Activated CD4-positive, alpha-beta T cell treated with anti-CD3 and anti-CD28 coated beads, Interleukin-10, Interleukin-2, amounts not matched to agents 100 ng/mL and 50 ng/mL, durations not matched to agents 16 hours and 8 hours (primary cell): ENCODE results near the gene LLGL2.
"Not testable (repeated sequence)": the region's sequence is repeated elsewhere in the genome, so short reads cannot be mapped to it uniquely, and the experiment has no call there.

Experiments
- DNase-seq: peaks from one replicate; pipeline ENCODE4 v3.0.0-alpha.2; 2020

The LLGL2 gene

DNA sequence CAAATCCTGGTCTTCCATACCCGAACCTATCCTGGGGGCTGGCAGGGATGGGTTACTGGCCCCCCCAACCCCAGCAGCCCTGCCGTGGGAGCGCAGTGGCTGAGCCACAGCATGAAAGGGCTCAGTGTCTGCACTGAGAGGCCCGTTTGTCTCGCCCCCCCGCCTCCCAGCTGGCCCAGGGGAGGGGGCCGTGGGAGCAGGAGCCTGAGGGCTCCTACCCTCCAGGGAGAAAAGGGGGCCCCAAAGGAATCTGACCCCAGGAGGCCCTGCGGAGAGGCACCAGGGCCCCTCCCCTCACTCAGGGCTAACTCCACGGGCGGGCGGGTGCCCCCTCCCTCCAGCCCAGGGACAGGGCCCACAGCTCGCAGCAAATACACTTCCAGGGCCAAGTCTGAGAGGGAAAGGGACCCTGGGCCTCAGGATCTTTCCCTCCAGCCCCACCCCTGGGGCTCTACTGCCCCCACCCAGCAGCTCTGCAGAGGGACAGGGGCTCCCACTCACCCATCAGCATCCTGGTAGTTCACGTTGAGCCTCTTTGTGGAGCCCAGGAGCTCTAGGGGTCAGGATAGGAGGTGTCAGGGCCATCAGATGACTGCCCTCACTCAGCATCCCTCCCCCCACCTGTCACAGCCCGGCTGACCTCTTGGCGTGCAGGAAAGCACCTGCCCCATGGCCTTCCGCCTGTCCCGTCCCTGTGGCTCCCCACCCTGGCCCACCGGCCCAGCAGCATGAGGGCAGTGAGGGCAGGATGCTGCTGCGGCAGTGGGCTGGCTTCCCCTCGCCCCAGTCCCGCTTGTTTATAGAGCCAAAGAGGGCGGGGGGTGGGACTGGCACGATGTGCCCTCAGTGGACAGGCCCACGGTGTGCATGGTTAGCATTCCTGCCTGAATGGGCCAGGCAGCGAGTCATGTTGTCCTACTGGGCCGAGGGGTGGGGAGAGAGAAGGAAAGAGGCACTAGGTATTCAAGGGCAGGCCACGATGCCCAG, 17.5 kb upstream of the LLGL2 start:
- no peak for DNase-seq

- DNase-seq, result no peak
Observed at GRCh38 chr17:75508931-75509361, 16.6 kb upstream of the LLGL2 start.

GRCh38 chr17:75509528-75510258, 15.8 kb upstream of the LLGL2 start:
- no peak for DNase-seq

DNA sequence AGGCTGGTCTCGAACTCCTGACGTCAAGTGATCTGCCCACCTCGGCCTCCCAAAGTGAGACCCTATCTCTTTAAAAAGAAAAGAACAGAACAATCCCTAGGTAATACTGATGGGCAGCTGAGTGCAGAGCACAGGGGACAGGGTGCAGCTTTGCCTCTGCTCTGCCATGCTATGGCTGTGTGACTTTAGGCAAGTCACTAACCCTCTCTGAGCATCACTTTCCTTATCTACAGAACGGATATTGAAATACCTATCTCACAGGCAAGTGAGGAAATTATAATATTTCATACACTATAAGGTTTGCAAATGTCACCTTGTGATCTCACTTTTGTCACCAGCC, 14.3 kb upstream of the LLGL2 start:
- no peak for DNase-seq

DNA sequence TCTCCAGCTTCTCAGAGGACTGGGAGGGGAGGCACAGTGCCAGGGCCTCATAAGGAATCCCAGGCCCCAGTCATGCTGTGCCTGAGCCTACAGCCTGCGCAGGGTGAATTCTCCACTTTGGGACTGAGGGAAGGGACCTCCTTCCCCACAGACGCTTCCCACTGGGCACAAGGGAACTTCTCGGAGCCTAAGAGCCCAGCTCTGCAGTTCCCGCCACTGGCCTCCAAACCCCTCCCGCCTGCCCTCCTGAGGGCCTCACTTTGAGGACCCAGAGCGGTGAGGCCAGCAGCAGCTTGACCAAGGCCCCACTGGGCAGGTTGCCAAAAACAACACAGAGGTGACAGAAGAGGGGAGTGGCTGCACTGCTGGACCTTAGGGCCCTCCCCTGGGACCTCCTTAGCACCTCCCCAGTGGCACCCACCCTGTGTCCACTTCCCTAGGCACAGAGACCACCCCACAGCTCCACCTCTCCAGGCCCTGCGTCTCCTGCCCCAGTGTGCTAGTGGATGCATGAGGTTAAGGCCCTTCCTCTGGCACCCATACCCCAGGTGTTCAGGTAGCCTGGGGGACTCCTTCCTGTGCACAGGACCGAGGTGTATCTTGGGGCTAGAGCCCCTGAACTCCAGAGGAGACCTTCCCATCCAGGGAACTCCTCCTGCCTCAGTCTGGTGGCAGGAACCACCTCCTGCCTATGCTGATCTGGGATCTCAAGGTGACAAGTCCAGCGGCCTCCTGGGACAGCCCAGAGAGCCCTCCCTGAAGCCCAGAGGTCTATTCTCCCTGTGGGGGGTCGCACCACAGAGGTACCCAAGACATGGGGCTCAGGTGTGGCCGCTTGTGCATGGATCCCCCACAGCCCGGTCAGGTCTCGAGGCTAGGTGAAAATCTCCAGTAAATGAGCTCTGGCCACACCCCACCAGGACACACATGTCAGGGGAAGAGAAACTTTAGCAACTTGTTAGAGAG, 13.6 kb upstream of the LLGL2 start:
- DNase-seq, result no peak

- no peak for DNase-seq
Observed at GRCh38 chr17:75512926-75513640, 12.4 kb upstream of the LLGL2 start.

DNA sequence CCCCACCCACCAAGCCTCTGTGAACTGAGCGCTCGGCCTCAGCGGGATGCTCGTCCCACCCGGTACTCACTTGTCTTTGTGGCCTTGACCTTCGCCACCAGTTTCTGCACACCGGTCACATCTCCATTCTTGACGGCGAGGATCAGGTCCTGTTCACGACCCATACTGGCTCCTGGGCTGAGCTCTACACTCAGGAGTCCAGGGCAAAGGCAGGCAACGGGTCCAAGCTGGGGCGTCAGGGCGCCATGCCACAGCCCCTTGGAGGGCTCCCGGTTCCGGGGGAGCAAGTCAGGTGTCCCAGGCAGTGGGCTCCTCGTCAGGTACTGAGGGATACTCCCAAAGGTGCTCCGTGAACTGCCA, 11.9 kb upstream of the LLGL2 start:
- DNase-seq, result no peak

GRCh38 chr17:75514299-75514918, 11.1 kb upstream of the LLGL2 start:
- DNase-seq, result no peak

- DNase-seq, result no peak
Observed at GRCh38 chr17:75514919-75515495, 10.5 kb upstream of the LLGL2 start.

DNA sequence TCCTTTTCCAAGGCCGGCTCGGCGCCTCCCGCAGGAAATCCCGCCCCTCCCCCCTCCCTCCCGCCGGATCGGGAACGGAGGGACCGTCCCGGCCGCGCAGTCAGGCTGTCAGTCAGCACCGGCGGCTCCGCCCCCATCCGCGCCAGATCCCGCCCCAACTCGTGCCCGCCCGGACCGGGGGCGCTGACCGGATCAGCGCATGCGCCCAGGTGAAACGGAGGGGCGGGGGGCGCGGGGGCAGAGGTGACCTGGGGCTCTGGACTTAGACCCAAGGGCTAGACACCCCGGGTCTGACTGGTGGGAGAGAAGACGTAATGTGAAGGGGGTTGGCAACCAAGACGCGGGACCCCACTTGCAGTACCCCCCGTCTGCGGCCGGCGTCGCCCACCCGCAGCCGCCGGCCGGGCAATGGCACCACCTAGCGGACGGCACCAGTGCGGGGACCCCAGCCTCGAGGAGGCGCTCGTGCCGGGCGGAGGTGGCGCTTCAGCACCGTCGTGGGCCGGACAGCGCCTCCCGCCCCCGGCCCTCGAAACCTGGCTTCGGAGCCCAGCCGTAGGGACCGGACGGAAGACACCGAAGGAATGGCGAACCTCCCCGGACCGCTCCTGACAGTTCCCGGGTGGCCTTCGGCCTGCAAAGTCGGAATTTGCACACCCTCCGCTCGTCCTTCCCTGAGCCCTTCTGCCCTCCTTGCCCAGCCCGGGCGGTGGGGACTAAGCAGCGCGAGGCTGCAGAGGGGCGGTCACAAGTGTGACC, 9.8 kb upstream of the LLGL2 start, which contains the start of gene CASKIN2:
Gene CASKIN2, minus strand, starts transcription at position 42 of the 759 bp plus-strand sequence. CDS start 1,733 bp downstream, outside the sequence.
- DNase-seq, result peak; percentile 91

GRCh38 chr17:75516255-75516618, 9.3 kb upstream of the LLGL2 start, which contains the start of gene TSEN54:
TSEN54 (plus strand) TSS chr17:75516528; CDS start chr17:75516561, 33 bp downstream.
- peak; percentile 97 for DNase-seq

- peak; percentile 47 for DNase-seq
Observed at GRCh38 chr17:75516619-75517296, 8.7 kb upstream of the LLGL2 start.

DNA sequence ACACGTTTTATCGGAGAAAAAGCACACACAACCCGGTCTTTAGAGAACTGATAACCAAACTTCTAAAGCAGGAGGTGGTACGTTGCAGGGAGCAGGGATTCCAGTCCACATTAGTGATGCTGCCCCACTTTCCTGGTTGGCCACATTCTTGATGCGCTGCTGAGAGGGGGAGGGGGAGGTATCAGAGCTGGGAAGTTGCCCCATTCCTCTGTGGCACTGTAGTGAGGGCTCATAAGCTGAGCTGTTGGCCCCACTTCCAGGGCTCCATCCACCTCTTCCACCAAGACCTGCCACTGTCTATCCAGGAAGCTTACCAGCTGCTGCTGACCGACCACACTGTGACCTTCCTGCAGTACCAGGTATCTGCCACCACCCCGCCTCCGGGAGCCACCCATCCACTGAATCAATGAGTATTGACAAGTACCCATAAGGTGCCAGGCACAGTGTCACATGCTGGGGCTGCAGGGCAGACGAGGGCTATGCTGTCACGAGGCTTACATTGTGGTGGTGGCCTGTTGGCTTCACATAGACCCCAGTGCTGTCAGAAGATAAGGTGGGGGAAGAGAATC, 8.1 kb upstream of the LLGL2 start:
- peak; percentile 51 for DNase-seq

DNA sequence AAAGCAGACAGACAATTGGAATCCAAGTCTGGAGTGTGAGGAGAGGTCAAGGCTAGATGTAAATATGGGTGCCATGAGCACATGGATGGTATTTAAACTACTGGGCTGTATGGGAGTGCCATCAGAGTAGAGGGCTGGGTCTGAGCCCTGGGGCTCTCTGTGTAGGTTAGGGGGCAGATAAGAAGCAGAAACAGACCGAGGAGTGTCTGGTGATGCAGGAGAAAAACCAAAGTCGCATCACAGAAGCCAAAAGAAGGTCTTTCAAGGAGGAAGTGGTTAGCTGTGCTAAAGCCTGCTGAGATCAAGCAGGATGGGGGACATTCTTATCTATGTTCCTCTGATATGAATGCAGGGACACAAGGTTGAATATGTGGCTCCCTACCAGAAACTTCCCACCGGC, 7.3 kb upstream of the LLGL2 start:
- DNase-seq, result peak; percentile 59

DNA sequence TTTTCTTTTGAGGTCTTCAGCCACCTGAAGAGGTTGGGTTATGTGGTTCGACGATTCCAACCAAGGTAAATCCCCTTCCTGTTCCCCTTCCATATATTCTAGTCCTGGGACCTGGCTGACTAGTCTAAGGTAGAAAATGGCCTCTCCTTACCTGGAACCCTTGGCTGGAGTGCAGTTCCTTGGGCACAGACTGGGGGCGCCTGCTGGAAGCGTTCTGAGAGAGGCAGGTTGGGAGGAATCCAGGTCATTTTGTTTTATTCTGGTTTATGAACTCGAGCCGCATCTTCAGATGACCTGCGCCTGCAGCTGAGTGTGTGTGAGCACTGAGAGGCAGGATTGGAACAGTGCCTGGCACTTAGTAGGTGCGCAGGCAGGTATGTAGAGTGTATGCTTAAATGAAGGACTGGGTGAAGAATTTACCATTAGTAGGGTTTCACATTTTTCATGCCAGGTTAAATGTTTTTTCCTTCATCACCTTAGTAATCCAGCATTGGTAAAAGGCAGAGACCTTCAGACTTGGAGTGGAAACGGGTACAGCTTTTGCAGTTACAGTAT, 6.4 kb upstream of the LLGL2 start:
- DNase-seq, result no peak

GRCh38 chr17:75520413-75520812, 5.1 kb upstream of the LLGL2 start:
- DNase-seq, result not testable (repeated sequence)

GRCh38 chr17:75521290-75521689, 4.2 kb upstream of the LLGL2 start:
- DNase-seq, result no peak

- DNase-seq, result no peak
Observed at GRCh38 chr17:75521951-75522727, 3.4 kb upstream of the LLGL2 start.
